GM12878 (cell line): ENCODE data around the gene MICAL3. TPM values are rescaled to one million over a fixed set of nuclear protein-coding genes. Genes with fewer than 3 reads are reported as not detected.

Experiments used
- ATAC-seq: fragments of 200-7000 bp; cut with Tn5 transposase; 3 replicates; pipeline ENCODE4 v1.9.1; 2020; ENCODE audit warnings: mild to moderate bottlenecking, moderate library complexity
- BruUV-seq: library from RNA; stranded (reverse); fragments of 400-500 nt; replicated peaks from 2 replicates; lab custom pipeline; 2021; lab: Mats Ljungman, UMichigan
- CTCF ChIA-PET: fragments of 300-600 bp; sonication (Branson Sonifier 250); formaldehyde crosslinking; extraction: SDS; loops from one replicate; lab custom pipeline; 2021; ENCODE audit warnings: inconsistent platforms; lab: Yijun Ruan, JAX
- POLR2A ChIA-PET: fragments of 350-600 bp; formaldehyde crosslinking; extraction: SDS; loops from one replicate; lab custom pipeline; 2021; ENCODE audit warnings: inconsistent platforms; lab: Charles Lee
- RAD21 ChIA-PET: fragments of 300-600 bp; sonication (Branson Sonifier 250); formaldehyde crosslinking; loops from one replicate; lab custom pipeline; 2023; ENCODE audit warnings: antibody characterized with exemption; ENCODE audit not compliant: unreplicated experiment; lab: Charles Lee
- SMC1A ChIA-PET: fragments of 300-600 bp; sonication (Branson Sonifier 250); formaldehyde crosslinking; loops from one replicate; lab custom pipeline; 2023; ENCODE audit not compliant: unreplicated experiment, uncharacterized antibody; lab: Charles Lee
- DNase-seq: peaks from one replicate; pipeline ENCODE4 v3.0.0-alpha.2; 2011; ENCODE audit warnings: low read depth, low spot score
- FAIRE-seq: peaks from 3 replicates; lab custom pipeline; 2011; peaks lifted over from hg19 to GRCh38; lab: Jason Lieb, UNC
- H2AFZ ChIP-seq: 2 replicates; pipeline ENCODE4 v1.6.0; 2011; ENCODE audit warnings: low read depth, low read length, control low read depth; ENCODE audit not compliant: control insufficient read depth
- H3K27ac ChIP-seq: 2 replicates; pipeline ENCODE4 v1.5.1; 2011; ENCODE audit warnings: control low read depth; ENCODE audit not compliant: control insufficient read depth, insufficient read depth
- H3K27me3 ChIP-seq, 2 experiments: replicated peaks in 1 of 2; 2 replicates each; pipeline versions ENCODE4 v1.6.0 to v1.6.1; 2011; ENCODE audit warnings: low read length in 1 of 2; ENCODE audit not compliant: control insufficient read depth in 2 of 2, insufficient read depth in 2 of 2
- H3K36me3 ChIP-seq, 2 experiments: 2 replicates each; pipeline ENCODE4 v1.5.1; 2011; ENCODE audit warnings: low read length in 1 of 2; ENCODE audit not compliant: control insufficient read depth in 2 of 2, insufficient read depth in 2 of 2
- H3K4me1 ChIP-seq: 2 replicates; pipeline ENCODE4 v1.6.1; 2011; ENCODE audit warnings: mild to moderate bottlenecking, low read length, moderate library complexity, mixed read lengths; ENCODE audit not compliant: control insufficient read depth, insufficient read depth
- H3K4me2 ChIP-seq: 2 replicates; pipeline ENCODE4 v1.6.0; 2011; ENCODE audit warnings: control low read depth; ENCODE audit not compliant: control insufficient read depth, insufficient read depth
- H3K4me3 ChIP-seq: fragments of 200-600 bp; sonication (generic); 2 replicates; pipeline ENCODE4 v1.5.1; 2016
- H3K79me2 ChIP-seq: 2 replicates; pipeline ENCODE4 v1.6.0; 2011; ENCODE audit warnings: low read length; ENCODE audit not compliant: control insufficient read depth, insufficient read depth
- H3K9ac ChIP-seq: 2 replicates; pipeline ENCODE4 v1.8.0; 2011; ENCODE audit warnings: low read length, control low read depth, mixed read lengths; ENCODE audit not compliant: control insufficient read depth, insufficient read depth
- H3K9me3 ChIP-seq: replicated peaks from 3 replicates; pipeline ENCODE4 v1.5.1; 2011; ENCODE audit warnings: mild to moderate bottlenecking, low read length; ENCODE audit not compliant: control insufficient read depth, insufficient read depth
- H4K20me1 ChIP-seq: 2 replicates; pipeline ENCODE4 v1.6.0; 2011; ENCODE audit not compliant: control insufficient read depth, insufficient read depth
- BACH1 ChIP-seq: fragments of 450-650 bp; IDR thresholded peaks from 2 replicates; pipeline ENCODE4 v1.6.1; 2017; ENCODE audit warnings: mild to moderate bottlenecking, borderline replicate concordance
- E2F4 ChIP-seq: IDR thresholded peaks from 2 replicates; pipeline ENCODE4 v1.6.1; 2012; ENCODE audit warnings: low read depth, low read length, improper control_type of control experiment
- EP300 ChIP-seq, 2 experiments: fragments of 150-350 bp in 1 of 2; IDR thresholded peaks; 2 replicates each; pipeline ENCODE4 v1.6.1; 2011 to 2012; ENCODE audit warnings: low read depth in 2 of 2, low read length in 2 of 2, borderline replicate concordance in 1 of 2, improper control_type of control experiment in 1 of 2, inconsistent platforms in 1 of 2; ENCODE audit not compliant: control insufficient read depth in 1 of 2
- ETV6 ChIP-seq, 2 experiments: fragments of 450-650 bp in 1 of 2; IDR thresholded peaks in 1 of 2; conservative IDR thresholded peaks in 1 of 2; 2 replicates each; pipeline ENCODE4 v1.6.1; 2014; ENCODE audit warnings: antibody characterized with exemption in 1 of 2, borderline replicate concordance in 1 of 2, low read depth in 1 of 2, mild to moderate bottlenecking in 1 of 2, moderate library complexity in 1 of 2
- EZH2 ChIP-seq: IDR thresholded peaks from 2 replicates; pipeline ENCODE4 v1.6.1; 2012; ENCODE audit warnings: low read depth, mild to moderate bottlenecking, control low read depth, inconsistent platforms, low read length, borderline replicate concordance; ENCODE audit not compliant: control insufficient read depth
- FOXK2 ChIP-seq: fragments of 450-650 bp; IDR thresholded peaks from 2 replicates; pipeline ENCODE4 v1.6.1; 2017; ENCODE audit warnings: mild to moderate bottlenecking, moderate library complexity
- GATAD2B ChIP-seq: fragments of 450-650 bp; conservative IDR thresholded peaks from 2 replicates; pipeline ENCODE4 v1.6.1; 2017; ENCODE audit warnings: low read depth, mild to moderate bottlenecking, moderate library complexity
- HDAC2 ChIP-seq: fragments of 200-600 bp; sonication (generic); IDR thresholded peaks from 2 replicates; pipeline ENCODE4 v1.6.1; 2017
- KLF5 ChIP-seq: fragments of 450-650 bp; IDR thresholded peaks from 2 replicates; pipeline ENCODE4 v1.6.1; 2014; ENCODE audit warnings: mild to moderate bottlenecking; ENCODE audit not compliant: partially characterized antibody
- MYB ChIP-seq: fragments of 150-350 bp; IDR thresholded peaks from 2 replicates; pipeline ENCODE4 v1.6.1; 2014; ENCODE audit warnings: mild to moderate bottlenecking, low read depth, low read length, borderline replicate concordance
- POLR2A ChIP-seq: IDR thresholded peaks from 2 replicates; pipeline ENCODE4 v1.6.1; 2011; ENCODE audit warnings: low read depth, mild to moderate bottlenecking, low read length
- RAD51 ChIP-seq: fragments of 450-650 bp; IDR thresholded peaks from 2 replicates; pipeline ENCODE4 v1.6.1; 2016; ENCODE audit warnings: moderate library complexity, mild to moderate bottlenecking, inconsistent platforms
- RBBP5 ChIP-seq: fragments of 200-600 bp; sonication (generic); conservative IDR thresholded peaks from 2 replicates; pipeline ENCODE4 v1.6.1; 2016
- TCF7 ChIP-seq: IDR thresholded peaks from 2 replicates; pipeline ENCODE4 v1.6.1; 2014; ENCODE audit warnings: antibody characterized with exemption, borderline replicate concordance
- ZBED1 ChIP-seq: IDR thresholded peaks from 2 replicates; pipeline ENCODE4 v1.6.1; 2016; ENCODE audit warnings: borderline replicate concordance
- WGBS: methylation state at CpG from one replicate; pipeline ENCODE4 v1.1.6; 2016; ENCODE audit warnings: low lambda C conversion rate; ENCODE audit not compliant: insufficient replicate concordance, insufficient coverage; ENCODE audit errors: missing lambda C conversion rate; 5-methylcytosine and 5-hydroxymethylcytosine counted together
- in situ Hi-C: fragments of 300-500 bp; cut with MboI; formaldehyde crosslinking; loops from 9 replicates; pipeline ENCODE4 v1.14.3; 2018; ENCODE audit warnings: mixed read lengths
- intact Hi-C: fragments of 100-400 bp; cut with micrococcal nuclease; formaldehyde crosslinking; loops from one replicate; pipeline ENCODE4 v1.14.2; 2022; ENCODE audit not compliant: unreplicated experiment
- polyA plus RNA-seq, 11 experiments: library from polyadenylated mRNA; depleted of rRNA in 4 of 11; unstranded in 6 of 11; stranded (reverse) in 5 of 11; fragments of >200 nt; fragmentation: Nextera tagmentation in 4 of 11; fragmentation: Illumina TruSeq in 1 of 11; extraction: Ambion mirVana in 4 of 11; extraction: Trizol in 1 of 11; gene quantifications; 1 replicate in 1 of 11; 2 replicates in 10 of 11; pipeline versions ENCODE4 v1.2.1 to v1.2.3, GENCODE V29; 2011 to 2016; ENCODE audit warnings: inconsistent platforms in 2 of 11, missing spikeins in 2 of 11, low read depth in 1 of 11
- total RNA-seq, 4 experiments: library from RNA; depleted of rRNA in 3 of 4; stranded (reverse); fragments of >200 nt in 3 of 4; fragmentation: Illumina TruSeq in 1 of 4; extraction: Trizol in 1 of 4; gene quantifications; 2 replicates each; pipeline versions ENCODE4 v1.2.1 to v1.2.3, GENCODE V29; 2013 to 2021
- TF ChIP-seq, protein P1 (sequence below): IDR thresholded peaks from 2 replicates; pipeline ENCODE4 v1.6.1; 2012; ENCODE audit warnings: improper control_type of control experiment, low read depth, low read length; ENCODE audit not compliant: insufficient replicate concordance

The MICAL3 gene
- total and polyA plus RNA-seq, 10 of the 15 experiments (the other 5 are each of a cell fraction or from before 2014, with no cell fraction given), result 2.6 to 92.2 (median 24.0) TPM

DNA sequence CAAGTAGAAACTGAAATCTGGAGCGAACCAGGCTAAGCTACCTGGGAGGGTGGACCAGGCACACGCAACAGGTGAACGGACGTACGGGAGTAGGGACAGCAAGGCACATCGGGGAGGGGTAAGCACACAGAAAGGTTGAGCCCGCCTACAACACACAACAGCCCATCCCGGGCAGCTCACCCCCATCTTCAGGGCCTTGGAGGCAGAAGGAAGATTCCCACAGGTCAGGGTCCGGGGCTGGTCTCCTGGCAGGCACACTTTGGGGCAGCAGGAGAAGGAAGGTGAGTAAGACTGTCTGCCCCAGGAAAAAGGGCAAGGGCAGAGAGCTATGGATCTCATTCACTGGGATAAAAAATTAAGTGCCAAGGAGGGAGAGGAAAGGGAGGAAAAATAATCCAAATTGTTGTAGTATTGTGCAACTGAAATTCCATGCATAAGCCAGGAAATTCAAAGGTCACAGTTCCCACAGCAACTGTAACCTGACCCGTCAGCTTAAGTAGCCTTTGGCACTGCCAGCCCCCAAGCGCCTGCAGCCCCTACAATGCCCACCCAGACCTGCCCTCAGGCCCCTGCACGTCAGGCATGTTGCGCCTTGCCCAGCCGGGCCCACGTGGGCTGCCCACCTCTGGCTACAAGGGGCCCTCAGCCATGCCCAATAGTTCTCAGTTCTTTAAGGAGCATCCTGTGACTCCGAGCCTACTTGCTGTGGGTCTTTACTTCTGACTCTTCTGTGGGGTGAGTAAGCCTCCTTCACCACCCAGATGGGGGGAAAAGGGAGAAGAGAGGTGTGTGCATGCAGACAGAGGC, 51.8 kb downstream of the MICAL3 start (continued):
- no peak for TF ChIP-seq ETV6 (conservative IDR thresholded peaks at IDR 0.05 in 1 of 2, IDR thresholded peaks at IDR 0.05 in 1 of 2; ENCODE audit: borderline replicate concordance in 1 of 2, low read depth in 1 of 2)
- TF ChIP-seq POLR2A, result no peak
- TF ChIP-seq, protein P1, sequence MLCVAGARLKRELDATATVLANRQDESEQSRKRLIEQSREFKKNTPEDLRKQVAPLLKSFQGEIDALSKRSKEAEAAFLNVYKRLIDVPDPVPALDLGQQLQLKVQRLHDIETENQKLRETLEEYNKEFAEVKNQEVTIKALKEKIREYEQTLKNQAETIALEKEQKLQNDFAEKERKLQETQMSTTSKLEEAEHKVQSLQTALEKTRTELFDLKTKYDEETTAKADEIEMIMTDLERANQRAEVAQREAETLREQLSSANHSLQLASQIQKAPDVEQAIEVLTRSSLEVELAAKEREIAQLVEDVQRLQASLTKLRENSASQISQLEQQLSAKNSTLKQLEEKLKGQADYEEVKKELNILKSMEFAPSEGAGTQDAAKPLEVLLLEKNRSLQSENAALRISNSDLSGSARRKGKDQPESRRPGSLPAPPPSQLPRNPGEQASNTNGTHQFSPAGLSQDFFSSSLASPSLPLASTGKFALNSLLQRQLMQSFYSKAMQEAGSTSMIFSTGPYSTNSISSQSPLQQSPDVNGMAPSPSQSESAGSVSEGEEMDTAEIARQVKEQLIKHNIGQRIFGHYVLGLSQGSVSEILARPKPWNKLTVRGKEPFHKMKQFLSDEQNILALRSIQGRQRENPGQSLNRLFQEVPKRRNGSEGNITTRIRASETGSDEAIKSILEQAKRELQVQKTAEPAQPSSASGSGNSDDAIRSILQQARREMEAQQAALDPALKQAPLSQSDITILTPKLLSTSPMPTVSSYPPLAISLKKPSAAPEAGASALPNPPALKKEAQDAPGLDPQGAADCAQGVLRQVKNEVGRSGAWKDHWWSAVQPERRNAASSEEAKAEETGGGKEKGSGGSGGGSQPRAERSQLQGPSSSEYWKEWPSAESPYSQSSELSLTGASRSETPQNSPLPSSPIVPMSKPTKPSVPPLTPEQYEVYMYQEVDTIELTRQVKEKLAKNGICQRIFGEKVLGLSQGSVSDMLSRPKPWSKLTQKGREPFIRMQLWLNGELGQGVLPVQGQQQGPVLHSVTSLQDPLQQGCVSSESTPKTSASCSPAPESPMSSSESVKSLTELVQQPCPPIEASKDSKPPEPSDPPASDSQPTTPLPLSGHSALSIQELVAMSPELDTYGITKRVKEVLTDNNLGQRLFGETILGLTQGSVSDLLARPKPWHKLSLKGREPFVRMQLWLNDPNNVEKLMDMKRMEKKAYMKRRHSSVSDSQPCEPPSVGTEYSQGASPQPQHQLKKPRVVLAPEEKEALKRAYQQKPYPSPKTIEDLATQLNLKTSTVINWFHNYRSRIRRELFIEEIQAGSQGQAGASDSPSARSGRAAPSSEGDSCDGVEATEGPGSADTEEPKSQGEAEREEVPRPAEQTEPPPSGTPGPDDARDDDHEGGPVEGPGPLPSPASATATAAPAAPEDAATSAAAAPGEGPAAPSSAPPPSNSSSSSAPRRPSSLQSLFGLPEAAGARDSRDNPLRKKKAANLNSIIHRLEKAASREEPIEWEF, result no peak

GRCh38 chr22:17971711-17972110, 52.6 kb downstream of the MICAL3 start:
- no TSS peak for BruUV-seq
- ChIA-PET RAD21 (no interaction called here), SMC1A (no interaction called here), CTCF (interaction anchor here (2.0 kb wide), 1 partner anchor 105 kb away, joined by 5 read pairs; no protein-coding TSS in a partner anchor), POLR2A (no interaction called here)
- no peak for DNase-seq
- Histone ChIP-seq H4K20me1 (no peaks in the 10 kb centered on the region), H3K4me2 (no peak overlapping the region), H3K27me3 (no peaks in the 10 kb centered on the region; a peak in 1 of 4 replicates), H3K9ac (no peak overlapping the region), H2AFZ (no peak overlapping the region), H3K9me3 (no peaks in the 10 kb centered on the region), H3K27ac (no peak overlapping the region), H3K4me3 (no peak overlapping the region), H3K79me2 (peaks cover 15% of the 10 kb centered on the region), H3K36me3 (peaks cover 0 to 22% of the 10 kb centered on the region in 2 experiments; a peak in 3 of 4 replicates), H3K4me1 (peaks cover 28% of the 10 kb centered on the region)
- ATAC-seq, result no peak
- WGBS, result 62% methylated on average over 9 of the region's 9 CpGs
- intact Hi-C loops, result loop anchor here (10.0 kb wide), 1 partner anchor 133 kb away; no protein-coding TSS in a partner anchor
- in situ Hi-C loops, result no loop called here
- FAIRE-seq, result no peak
- TF ChIP-seq TCF7 (no peak), FOXK2 (no peak), RAD51 (no peak), E2F4 (no peak), RBBP5 (no peak), BACH1 (no peak), EP300 (IDR thresholded peaks at IDR 0.05; ENCODE audit: borderline replicate concordance in 1 of 2, control insufficient read depth in 1 of 2, low read depth in 2 of 2, low read length in 2 of 2) (no peak), HDAC2 (no peak), ZBED1 (no peak), MYB (no peak), KLF5 (no peak), EZH2 (no peak), GATAD2B (no peak)
